ENCODE results near the gene ANGPTL1.
"Not testable (repeated sequence)": the region's sequence is repeated elsewhere in the genome, so short reads cannot be mapped to it uniquely, and the experiment has no call there.

Gene ANGPTL1

GRCh38 chr1:178881950-178882349 is 11.1 kb upstream of the ANGPTL1 start:
- no peak overlapping the region for H3K4me3 Mint-ChIP-seq
- H3K27ac Mint-ChIP-seq = no peak overlapping the region
- intact Hi-C loops (cut with micrococcal nuclease) = no loop called here
- H3K27me3 Mint-ChIP-seq = no peaks in the 10 kb centered on the region
- H3K36me3 Mint-ChIP-seq (ENCODE audit: low read depth) = peaks cover 18% of the 10 kb centered on the region
- no peaks in the 10 kb centered on the region for H3K9me3 Mint-ChIP-seq
- H3K4me1 Mint-ChIP-seq (ENCODE audit: low read depth) = no peaks in the 10 kb centered on the region

- intact Hi-C loops (cut with micrococcal nuclease) = no loop called here
- H3K4me3 Mint-ChIP-seq = no peak overlapping the region
- no peaks in the 10 kb centered on the region for H3K4me1 Mint-ChIP-seq (ENCODE audit: low read depth)
- no peaks in the 10 kb centered on the region for H3K27me3 Mint-ChIP-seq
- H3K36me3 Mint-ChIP-seq (ENCODE audit: low read depth) = no peaks in the 10 kb centered on the region
- no peaks in the 10 kb centered on the region for H3K9me3 Mint-ChIP-seq
- H3K27ac Mint-ChIP-seq = no peak overlapping the region
Observed at GRCh38 chr1:178877896-178878295, 7.0 kb upstream of the ANGPTL1 start.

GRCh38 chr1:178875936-178876335 is 5.1 kb upstream of the ANGPTL1 start:
- H3K36me3 Mint-ChIP-seq (ENCODE audit: low read depth) = no peaks in the 10 kb centered on the region
- H3K27me3 Mint-ChIP-seq = no peaks in the 10 kb centered on the region
- intact Hi-C loops (cut with micrococcal nuclease) = no loop called here
- H3K4me3 Mint-ChIP-seq = no peak overlapping the region
- no peaks in the 10 kb centered on the region for H3K9me3 Mint-ChIP-seq
- H3K27ac Mint-ChIP-seq = no peak overlapping the region
- no peaks in the 10 kb centered on the region for H3K4me1 Mint-ChIP-seq (ENCODE audit: low read depth)

GRCh38 chr1:178874966-178875365 is 4.1 kb upstream of the ANGPTL1 start:
- no peaks in the 10 kb centered on the region for H3K27me3 Mint-ChIP-seq
- H3K4me1 Mint-ChIP-seq (ENCODE audit: low read depth) = no peaks in the 10 kb centered on the region
- H3K27ac Mint-ChIP-seq = no peak overlapping the region
- intact Hi-C loops (cut with micrococcal nuclease) = no loop called here
- H3K36me3 Mint-ChIP-seq (ENCODE audit: low read depth) = no peaks in the 10 kb centered on the region
- H3K9me3 Mint-ChIP-seq = no peaks in the 10 kb centered on the region
- no peak overlapping the region for H3K4me3 Mint-ChIP-seq

- no peak overlapping the region for H3K4me3 Mint-ChIP-seq
- H3K9me3 Mint-ChIP-seq = no peaks in the 10 kb centered on the region
- intact Hi-C loops (cut with micrococcal nuclease) = no loop called here
- no peak overlapping the region for H3K27ac Mint-ChIP-seq
- peaks cover 5% of the 10 kb centered on the region for H3K4me1 Mint-ChIP-seq (ENCODE audit: low read depth)
- H3K27me3 Mint-ChIP-seq = no peaks in the 10 kb centered on the region
- no peaks in the 10 kb centered on the region for H3K36me3 Mint-ChIP-seq (ENCODE audit: low read depth)
Observed at GRCh38 chr1:178871551-178872320, 859 bp upstream of the ANGPTL1 start.

GRCh38 chr1:178870221-178870620 is 656 bp downstream of the ANGPTL1 start:
- Mint-ChIP-seq H3K4me3 (no peak overlapping the region), H3K27me3 (no peaks in the 10 kb centered on the region), H3K27ac (no peak overlapping the region), H3K4me1 (ENCODE audit: low read depth) (peaks cover 5% of the 10 kb centered on the region), H3K36me3 (ENCODE audit: low read depth) (no peaks in the 10 kb centered on the region), H3K9me3 (no peaks in the 10 kb centered on the region)
- intact Hi-C loops (cut with micrococcal nuclease) = no loop called here

GRCh38 chr1:178869119-178869697 is 1.7 kb downstream of the ANGPTL1 start:
- H3K27ac Mint-ChIP-seq = no peak overlapping the region
- no peaks in the 10 kb centered on the region for H3K36me3 Mint-ChIP-seq (ENCODE audit: low read depth)
- no peaks in the 10 kb centered on the region for H3K9me3 Mint-ChIP-seq
- intact Hi-C loops (cut with micrococcal nuclease) = no loop called here
- H3K27me3 Mint-ChIP-seq = no peaks in the 10 kb centered on the region
- no peak overlapping the region for H3K4me3 Mint-ChIP-seq
- peaks cover 5% of the 10 kb centered on the region for H3K4me1 Mint-ChIP-seq (ENCODE audit: low read depth)

GRCh38 chr1:178868706-178869105 is 2.2 kb downstream of the ANGPTL1 start:
- H3K4me3 Mint-ChIP-seq = no peak overlapping the region
- no peaks in the 10 kb centered on the region for H3K9me3 Mint-ChIP-seq
- H3K36me3 Mint-ChIP-seq (ENCODE audit: low read depth) = no peaks in the 10 kb centered on the region
- intact Hi-C loops (cut with micrococcal nuclease) = no loop called here
- H3K27ac Mint-ChIP-seq = no peak overlapping the region
- H3K4me1 Mint-ChIP-seq (ENCODE audit: low read depth) = peaks cover 5% of the 10 kb centered on the region
- H3K27me3 Mint-ChIP-seq = no peaks in the 10 kb centered on the region

GRCh38 chr1:178867670-178868069 is 3.2 kb downstream of the ANGPTL1 start:
- H3K27me3 Mint-ChIP-seq = no peaks in the 10 kb centered on the region
- H3K4me3 Mint-ChIP-seq = peak overlapping the region; percentile 60
- peaks cover 5% of the 10 kb centered on the region for H3K4me1 Mint-ChIP-seq (ENCODE audit: low read depth)
- intact Hi-C loops (cut with micrococcal nuclease) = no loop called here
- no peaks in the 10 kb centered on the region for H3K9me3 Mint-ChIP-seq
- no peak overlapping the region for H3K27ac Mint-ChIP-seq
- H3K36me3 Mint-ChIP-seq (ENCODE audit: low read depth) = no peaks in the 10 kb centered on the region

GRCh38 chr1:178864326-178864725 is 6.6 kb downstream of the ANGPTL1 start:
- no peak overlapping the region for H3K4me3 Mint-ChIP-seq
- H3K4me1 Mint-ChIP-seq (ENCODE audit: low read depth) = peaks cover 5% of the 10 kb centered on the region
- H3K36me3 Mint-ChIP-seq (ENCODE audit: low read depth) = no peaks in the 10 kb centered on the region
- H3K27ac Mint-ChIP-seq = no peak overlapping the region
- intact Hi-C loops (cut with micrococcal nuclease) = no loop called here
- no peaks in the 10 kb centered on the region for H3K9me3 Mint-ChIP-seq
- H3K27me3 Mint-ChIP-seq = no peaks in the 10 kb centered on the region

GRCh38 chr1:178862864-178863263 is 8.0 kb downstream of the ANGPTL1 start:
- Mint-ChIP-seq H3K27ac (no peak overlapping the region), H3K27me3 (no peaks in the 10 kb centered on the region), H3K4me1 (ENCODE audit: low read depth) (peaks cover 5% of the 10 kb centered on the region), H3K9me3 (no peaks in the 10 kb centered on the region), H3K4me3 (no peak overlapping the region), H3K36me3 (ENCODE audit: low read depth) (no peaks in the 10 kb centered on the region)
- intact Hi-C loops (cut with micrococcal nuclease) = no loop called here

GRCh38 chr1:178862416-178862815 is 8.5 kb downstream of the ANGPTL1 start:
- no peak overlapping the region for H3K4me3 Mint-ChIP-seq
- H3K27ac Mint-ChIP-seq = no peak overlapping the region
- intact Hi-C loops (cut with micrococcal nuclease) = no loop called here
- H3K9me3 Mint-ChIP-seq = no peaks in the 10 kb centered on the region
- no peaks in the 10 kb centered on the region for H3K36me3 Mint-ChIP-seq (ENCODE audit: low read depth)
- H3K4me1 Mint-ChIP-seq (ENCODE audit: low read depth) = peaks cover under 1% of the 10 kb centered on the region
- H3K27me3 Mint-ChIP-seq = no peaks in the 10 kb centered on the region

- Mint-ChIP-seq H3K9me3 (no peaks in the 10 kb centered on the region), H3K27me3 (no peaks in the 10 kb centered on the region), H3K4me3 (no peak overlapping the region), H3K36me3 (ENCODE audit: low read depth) (no peaks in the 10 kb centered on the region), H3K4me1 (ENCODE audit: low read depth) (no peaks in the 10 kb centered on the region), H3K27ac (no peak overlapping the region)
- intact Hi-C loops (cut with micrococcal nuclease) = no loop called here
Observed at GRCh38 chr1:178857126-178857525, 13.8 kb downstream of the ANGPTL1 start.

- no peaks in the 10 kb centered on the region for H3K27me3 Mint-ChIP-seq
- no peak overlapping the region for H3K27ac Mint-ChIP-seq
- no peak overlapping the region for H3K4me3 Mint-ChIP-seq
- intact Hi-C loops (cut with micrococcal nuclease) = no loop called here
- H3K4me1 Mint-ChIP-seq (ENCODE audit: low read depth) = no peaks in the 10 kb centered on the region
- no peaks in the 10 kb centered on the region for H3K9me3 Mint-ChIP-seq
- H3K36me3 Mint-ChIP-seq (ENCODE audit: low read depth) = no peaks in the 10 kb centered on the region
Observed at GRCh38 chr1:178849918-178850317, 21.0 kb downstream of the ANGPTL1 start.

GRCh38 chr1:178847919-178848318 is 23.0 kb downstream of the ANGPTL1 start:
- H3K27me3 Mint-ChIP-seq; H3K4me1 Mint-ChIP-seq (ENCODE audit: low read depth); H3K36me3 Mint-ChIP-seq (ENCODE audit: low read depth); intact Hi-C loops (cut with micrococcal nuclease); H3K9me3 Mint-ChIP-seq; H3K4me3 Mint-ChIP-seq; H3K27ac Mint-ChIP-seq: not testable (repeated sequence)
